ENCODE measurements around the gene RAB11FIP3. TPM values are rescaled to one million over a fixed set of nuclear protein-coding genes. Genes with fewer than 3 reads are reported as not detected.
A peak's percentile ranks its signal among the peaks of the same experiment; 100 is the strongest.
"Not testable (repeated sequence)": the region's sequence is repeated elsewhere in the genome, so short reads cannot be mapped to it uniquely, and the experiment has no call there.

RAB11FIP3 gene
- total and polyA plus RNA-seq, 8 donors = 22.0 to 67.4 (median 33.2) TPM

DNA sequence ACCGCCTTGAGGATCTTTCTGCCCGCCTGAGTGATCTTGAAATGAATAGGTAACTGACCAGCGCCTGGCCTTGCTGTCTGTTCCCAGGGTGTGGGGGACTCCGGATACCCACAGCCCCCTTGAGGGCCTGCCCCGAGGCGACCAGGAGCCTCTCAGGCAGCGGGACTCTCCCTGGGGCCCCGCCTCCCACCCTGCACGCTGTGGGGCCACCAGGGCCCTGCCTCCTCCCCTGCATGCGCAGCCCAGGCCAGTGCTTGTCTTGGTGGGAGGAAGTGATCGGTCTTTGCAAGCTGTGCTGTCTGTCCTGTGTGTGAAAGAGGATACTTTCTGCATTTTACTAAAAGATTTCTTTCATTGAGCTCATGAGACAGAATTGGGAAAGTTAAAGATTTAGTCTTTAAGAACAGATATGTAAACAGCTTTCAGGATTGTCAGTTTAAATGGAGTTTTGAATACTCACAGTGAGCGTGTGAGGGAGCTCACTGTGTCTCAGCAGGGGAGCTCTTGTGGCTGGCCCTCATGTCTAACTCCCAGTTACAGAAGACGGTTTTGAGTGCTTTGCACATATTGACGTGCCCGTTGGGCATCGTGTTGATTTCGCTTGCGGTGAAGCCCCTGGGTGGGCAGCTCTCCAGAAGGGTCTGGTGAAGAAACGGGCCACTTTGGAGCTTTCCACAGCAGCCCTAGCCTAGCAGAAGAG lies 65.9 kb downstream of the RAB11FIP3 start:
- H3K36me3 ChIP-seq = peaks cover 0 to 30% (median 5%) of the 10 kb centered on the region in 3 donors
- no peaks in the 10 kb centered on the region for H3K4me1 ChIP-seq
- intact Hi-C loops (cut with DNase I) = no loop called here
- WGBS, 2 donors = 89 to 90% methylated on average over 19 of the region's 19 CpGs
- ATAC-seq (no peak), FAIRE-seq (no peak), DNase-seq (no peak)
- H3K27me3 ChIP-seq = no peaks in the 10 kb centered on the region
- H3K9me3 ChIP-seq = no peaks in the 10 kb centered on the region
- no peak overlapping the region for H3K4me3 ChIP-seq
- TF ChIP-seq, protein P1, sequence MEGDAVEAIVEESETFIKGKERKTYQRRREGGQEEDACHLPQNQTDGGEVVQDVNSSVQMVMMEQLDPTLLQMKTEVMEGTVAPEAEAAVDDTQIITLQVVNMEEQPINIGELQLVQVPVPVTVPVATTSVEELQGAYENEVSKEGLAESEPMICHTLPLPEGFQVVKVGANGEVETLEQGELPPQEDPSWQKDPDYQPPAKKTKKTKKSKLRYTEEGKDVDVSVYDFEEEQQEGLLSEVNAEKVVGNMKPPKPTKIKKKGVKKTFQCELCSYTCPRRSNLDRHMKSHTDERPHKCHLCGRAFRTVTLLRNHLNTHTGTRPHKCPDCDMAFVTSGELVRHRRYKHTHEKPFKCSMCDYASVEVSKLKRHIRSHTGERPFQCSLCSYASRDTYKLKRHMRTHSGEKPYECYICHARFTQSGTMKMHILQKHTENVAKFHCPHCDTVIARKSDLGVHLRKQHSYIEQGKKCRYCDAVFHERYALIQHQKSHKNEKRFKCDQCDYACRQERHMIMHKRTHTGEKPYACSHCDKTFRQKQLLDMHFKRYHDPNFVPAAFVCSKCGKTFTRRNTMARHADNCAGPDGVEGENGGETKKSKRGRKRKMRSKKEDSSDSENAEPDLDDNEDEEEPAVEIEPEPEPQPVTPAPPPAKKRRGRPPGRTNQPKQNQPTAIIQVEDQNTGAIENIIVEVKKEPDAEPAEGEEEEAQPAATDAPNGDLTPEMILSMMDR (IDR thresholded peaks at IDR 0.05) = no peak
- no peak overlapping the region for H3K27ac ChIP-seq

DNA sequence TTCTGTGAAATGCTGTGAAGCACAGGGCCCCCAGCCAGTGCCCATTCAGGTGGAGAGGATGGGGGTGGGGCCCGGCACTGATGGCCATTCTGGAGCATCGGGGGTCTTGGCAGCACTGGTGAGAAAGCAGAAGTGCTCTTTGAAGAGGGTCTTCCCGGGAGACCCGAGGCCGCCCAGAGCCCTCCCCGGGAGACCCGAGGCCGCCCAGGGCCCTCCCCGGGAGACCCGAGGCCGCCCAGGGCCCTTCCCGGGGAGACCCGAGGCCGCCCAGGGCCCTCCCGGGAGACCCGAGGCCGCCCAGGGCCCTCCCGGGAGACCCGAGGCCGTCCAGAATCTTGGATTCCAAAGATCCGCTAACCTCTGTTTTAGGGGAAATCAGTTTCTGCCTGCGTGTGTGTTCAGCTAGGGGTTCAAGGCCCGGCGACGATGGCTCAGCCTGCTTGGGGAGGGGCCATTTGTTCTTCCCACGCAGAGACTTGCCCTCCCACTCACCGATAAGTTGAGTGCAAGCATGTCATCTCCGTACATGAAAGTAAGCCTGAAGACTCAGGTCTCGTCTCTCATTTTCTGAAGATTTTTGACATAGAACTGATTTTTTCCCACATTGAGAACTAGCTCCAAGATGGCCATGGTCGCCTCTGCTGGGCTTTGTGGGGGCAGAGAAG lies 66.9 kb downstream of the RAB11FIP3 start:
- no peak overlapping the region for H3K4me3 ChIP-seq
- no peak for FAIRE-seq
- intact Hi-C loops (cut with DNase I) = no loop called here
- 93 to 94% methylated on average over 29 to 30 of the region's 30 CpGs for WGBS, 2 donors
- no peaks in the 10 kb centered on the region for H3K4me1 ChIP-seq
- H3K36me3 ChIP-seq = peaks cover 0 to 30% (median 5%) of the 10 kb centered on the region in 3 donors
- TF ChIP-seq, protein P1 (IDR thresholded peaks at IDR 0.05) = no peak
- H3K27me3 ChIP-seq = no peaks in the 10 kb centered on the region
- no peaks in the 10 kb centered on the region for H3K9me3 ChIP-seq
- no peak overlapping the region for H3K27ac ChIP-seq
- ATAC-seq = peak in 1 of 4 donors; percentile 33
- no peak for DNase-seq

DNA sequence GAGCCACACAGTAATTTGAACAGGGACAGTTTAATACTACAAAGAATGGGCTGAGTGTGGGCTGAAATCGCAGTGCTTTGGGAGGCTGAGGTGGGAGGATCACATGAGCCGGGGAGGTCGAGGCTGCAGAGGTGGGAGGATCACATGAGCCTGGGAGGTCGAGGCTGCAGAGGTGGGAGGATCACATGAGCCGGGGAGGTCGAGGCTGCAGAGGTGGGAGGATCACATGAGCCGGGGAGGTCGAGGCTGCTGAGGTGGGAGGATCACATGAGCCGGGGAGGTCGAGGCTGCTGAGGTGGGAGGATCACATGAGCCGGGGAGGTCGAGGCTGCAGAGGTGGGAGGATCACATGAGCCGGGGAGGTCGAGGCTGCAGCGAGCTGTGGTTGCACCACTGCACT lies 69.2 kb downstream of the RAB11FIP3 start:
- H3K27ac ChIP-seq; H3K4me3 ChIP-seq; H3K27me3 ChIP-seq; ATAC-seq; H3K9me3 ChIP-seq; H3K4me1 ChIP-seq; intact Hi-C loops (cut with DNase I); DNase-seq: not testable (repeated sequence)
- WGBS, 2 donors = 88 to 89% methylated on average over 15 of the region's 15 CpGs
- FAIRE-seq = peak; percentile 90
- peaks cover 0 to 25% (median 5%) of the 10 kb centered on the region in 3 donors for H3K36me3 ChIP-seq

DNA sequence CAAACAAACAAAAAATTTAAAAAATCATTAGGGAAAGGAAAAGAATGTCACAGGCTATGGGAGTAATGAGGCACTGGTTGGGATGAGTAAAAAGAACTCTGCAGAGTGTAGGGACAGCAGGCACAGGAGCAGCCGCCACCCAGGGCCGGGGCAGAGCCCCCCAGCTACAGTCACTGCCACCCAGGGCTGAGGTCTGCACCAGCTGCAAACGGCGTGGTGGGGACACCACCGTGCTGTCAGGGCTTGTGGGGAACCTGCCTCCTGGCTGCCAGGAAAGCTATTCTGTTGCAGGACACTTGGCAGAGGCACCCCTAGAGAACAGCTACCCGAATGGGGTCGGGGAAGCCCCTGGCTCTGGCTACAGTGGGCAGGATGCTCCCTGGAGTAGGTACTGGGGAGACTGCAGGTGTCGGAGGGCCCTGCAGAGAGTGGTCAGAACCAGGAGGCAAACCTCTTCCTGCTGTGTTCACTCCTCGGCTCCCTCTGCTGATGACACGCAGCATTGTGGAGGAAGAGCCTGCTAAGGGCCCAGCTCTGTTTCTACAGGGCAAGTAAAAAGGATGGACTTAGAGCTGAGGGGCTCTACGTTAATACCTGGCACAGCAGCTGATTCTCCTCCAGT lies 69.8 kb downstream of the RAB11FIP3 start:
- H3K9me3 ChIP-seq = no peaks in the 10 kb centered on the region
- H3K36me3 ChIP-seq = peaks cover 0 to 20% (median 5%) of the 10 kb centered on the region in 3 donors
- WGBS, 2 donors = 84 to 89% methylated on average over 11 of the region's 11 CpGs
- peak in 3 of 4 donors; percentile 66 to 79 (median 78) for ATAC-seq
- H3K4me1 ChIP-seq = no peaks in the 10 kb centered on the region
- DNase-seq = no peak
- no peaks in the 10 kb centered on the region for H3K27me3 ChIP-seq
- TF ChIP-seq, protein P1 (IDR thresholded peaks at IDR 0.05) = no peak
- intact Hi-C loops (cut with DNase I) = no loop called here
- H3K4me3 ChIP-seq = no peak overlapping the region
- no peak overlapping the region for H3K27ac ChIP-seq
- FAIRE-seq = no peak

DNA sequence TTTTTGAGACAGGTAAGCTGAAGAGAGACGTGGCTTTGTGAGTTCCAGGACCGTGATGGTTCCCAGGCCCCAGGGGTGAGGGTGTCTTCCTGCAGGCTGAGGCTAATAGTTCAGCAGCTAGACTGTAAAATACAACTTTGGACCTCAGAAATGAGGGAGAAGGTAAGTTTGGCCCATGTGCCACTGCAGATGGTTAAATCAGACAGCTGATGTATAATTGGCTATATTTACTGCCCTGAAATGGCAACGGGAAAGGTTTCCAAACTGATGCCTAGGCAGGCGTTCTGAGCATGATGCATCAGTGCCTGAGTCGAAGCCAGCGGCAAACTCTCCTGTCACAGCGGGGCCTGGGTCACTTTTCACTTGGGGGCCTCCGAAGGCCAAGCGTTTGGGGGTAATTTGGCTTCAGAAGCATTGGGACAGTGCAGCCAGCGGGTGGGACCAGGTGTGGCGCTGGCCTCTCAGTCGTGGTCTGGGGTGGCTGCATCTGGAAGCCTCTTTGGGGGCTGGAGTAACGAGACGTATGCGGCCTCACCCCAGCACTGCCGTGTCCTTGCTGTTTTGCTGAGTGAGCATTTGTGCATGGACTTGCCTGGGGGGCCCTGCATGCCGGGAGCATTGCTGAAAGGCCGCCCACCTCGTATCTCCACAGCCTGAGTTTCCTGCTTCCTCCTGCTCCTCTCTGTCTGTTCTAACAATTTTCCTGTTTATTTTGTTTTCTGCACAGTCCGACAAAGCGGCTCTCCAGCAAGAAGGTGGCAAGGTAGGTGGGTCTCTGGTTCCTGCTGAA lies 70.8 kb downstream of the RAB11FIP3 start:
- no peak overlapping the region for H3K27ac ChIP-seq
- H3K27me3 ChIP-seq = no peaks in the 10 kb centered on the region
- no peaks in the 10 kb centered on the region for H3K4me1 ChIP-seq
- H3K9me3 ChIP-seq = no peaks in the 10 kb centered on the region
- TF ChIP-seq, protein P1 (IDR thresholded peaks at IDR 0.05) = no peak
- no peak overlapping the region for H3K4me3 ChIP-seq
- DNase-seq (no peak), FAIRE-seq (no peak), ATAC-seq (no peak)
- intact Hi-C loops (cut with DNase I) = no loop called here
- H3K36me3 ChIP-seq = peaks cover 0 to 12% (median 0%) of the 10 kb centered on the region in 3 donors
- WGBS, 2 donors = 88 to 90% methylated on average over 21 of the region's 21 CpGs

Measured in pancreas (tissue), 10 donors.